CD4-positive, alpha-beta memory T cell (primary cell): ENCODE measurements around the gene ANKRD45. TPM values are rescaled to one million over a fixed set of nuclear protein-coding genes. Genes with fewer than 3 reads are reported as not detected.
"Not testable (repeated sequence)": the region's sequence is repeated elsewhere in the genome, so short reads cannot be mapped to it uniquely, and the experiment has no call there.

Experiments
- CTCF ChIA-PET: fragments of 350-600 bp; sonication (Branson Sonifier 250); formaldehyde crosslinking; loops from one replicate; lab custom pipeline; 2021; ENCODE audit warnings: inconsistent platforms; ENCODE audit not compliant: partially characterized antibody; lab: Charles Lee
- POLR2A ChIA-PET: fragments of 350-600 bp; sonication (Branson Sonifier 250); formaldehyde crosslinking; loops from one replicate; lab custom pipeline; 2021; ENCODE audit not compliant: partially characterized antibody; lab: Charles Lee
- DNase-seq, 5 donors: peaks; one replicate each; pipeline versions ENCODE4 v3.0.0 to v3.0.0-alpha.2; 2020 to 2022; ENCODE audit warnings: mixed read lengths in 1 of 5
- H3K27ac ChIP-seq: one replicate; pipeline ENCODE4 v1.7.0; 2013; ENCODE audit warnings: low read depth, low read length
- H3K27me3 ChIP-seq: 2 replicates; pipeline ENCODE4 v1.7.0; 2013; ENCODE audit warnings: mild to moderate bottlenecking, low read length, moderate library complexity; ENCODE audit not compliant: insufficient read depth
- H3K36me3 ChIP-seq: 2 replicates; pipeline ENCODE4 v1.7.0; 2013; ENCODE audit warnings: mild to moderate bottlenecking, low read length, moderate library complexity; ENCODE audit not compliant: insufficient read depth
- H3K4me1 ChIP-seq: 2 replicates; pipeline ENCODE4 v1.7.0; 2013; ENCODE audit warnings: mild to moderate bottlenecking, low read length, moderate library complexity; ENCODE audit not compliant: insufficient read depth
- H3K4me3 ChIP-seq, 2 donors: one replicate each; pipeline ENCODE4 v1.7.0; 2013; ENCODE audit warnings: low read length in 2 of 2, mild to moderate bottlenecking in 1 of 2
- H3K9me3 ChIP-seq, 2 donors: one replicate each; pipeline ENCODE4 v1.7.0; 2013; ENCODE audit warnings: low read length in 2 of 2, control low read depth in 1 of 2; ENCODE audit not compliant: control insufficient read depth in 1 of 2
- H3K27ac Mint-ChIP-seq, 7 donors: one replicate each; pipeline ENCODE4 v1.8.0; 2020 to 2021; ENCODE audit warnings: mixed read lengths in 7 of 7, mild to moderate bottlenecking in 6 of 7, inconsistent platforms in 3 of 7, moderate library complexity in 3 of 7
- H3K27me3 Mint-ChIP-seq, 2 donors: one replicate each; pipeline ENCODE4 v1.8.0; 2020 to 2021; ENCODE audit warnings: mixed read lengths in 2 of 2
- H3K36me3 Mint-ChIP-seq, 2 donors: one replicate each; pipeline ENCODE4 v1.8.0; 2020 to 2021; ENCODE audit warnings: mixed read lengths in 2 of 2, inconsistent platforms in 1 of 2, mild to moderate bottlenecking in 1 of 2
- H3K4me1 Mint-ChIP-seq, 4 donors: one replicate each; pipeline ENCODE4 v1.8.0; 2020 to 2021; ENCODE audit warnings: mixed read lengths in 4 of 4, mild to moderate bottlenecking in 1 of 4
- H3K4me3 Mint-ChIP-seq, 8 donors: one replicate each; pipeline ENCODE4 v1.8.0; 2020 to 2021; ENCODE audit warnings: mixed read lengths in 8 of 8, mild to moderate bottlenecking in 7 of 8, moderate library complexity in 6 of 8, inconsistent platforms in 3 of 8
- H3K9me3 Mint-ChIP-seq, 8 donors: one replicate each; pipeline ENCODE4 v1.8.0; 2020 to 2021; ENCODE audit warnings: mixed read lengths in 8 of 8, mild to moderate bottlenecking in 5 of 8, inconsistent platforms in 3 of 8, moderate library complexity in 1 of 8
- intact Hi-C: fragments of 100-400 bp; cut with micrococcal nuclease; formaldehyde crosslinking; loops from one replicate; pipeline ENCODE4 v1.15.1; 2023
- polyA plus RNA-seq, 2 donors: library from polyadenylated mRNA; unstranded; fragments of 300-500 nt; fragmentation: Illumina TruSeq; gene quantifications; one replicate each; pipeline ENCODE4 v1.2.3, GENCODE V29; 2021
- total RNA-seq, 2 experiments: library from RNA; stranded (reverse); gene quantifications; one replicate each; pipeline ENCODE4 v1.2.3, GENCODE V29; 2021

Gene ANKRD45
- total and polyA plus RNA-seq, 4 experiments from 2014 or later = not detected

DNA sequence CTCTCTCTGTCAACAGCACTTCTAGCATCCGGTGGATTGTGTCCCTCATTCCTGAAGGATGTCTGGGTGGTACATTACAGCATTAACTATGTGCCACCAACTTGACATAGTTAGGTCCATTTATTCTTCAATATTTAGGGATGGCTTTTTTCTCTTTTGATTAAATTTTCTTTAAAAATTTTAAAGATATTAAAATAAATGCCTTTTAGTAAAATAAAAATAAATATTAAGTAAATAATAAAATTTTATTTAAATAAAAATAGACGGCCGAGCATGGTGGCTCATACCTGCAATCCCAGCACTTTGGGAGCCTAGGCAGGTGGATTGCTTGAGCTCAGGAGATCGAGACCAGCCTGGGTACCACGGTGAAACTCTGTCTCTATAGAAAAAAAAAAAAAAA is 35.5 kb upstream of the ANKRD45 start:
- Mint-ChIP-seq H3K9me3 (peaks cover 0 to 6% (median 0%) of the 10 kb centered on the region in 8 donors), H3K27ac (no peak overlapping the region), H3K4me1 (no peaks in the 10 kb centered on the region), H3K27me3 (peaks cover 10 to 13% of the 10 kb centered on the region in 2 donors), H3K36me3 (no peaks in the 10 kb centered on the region), H3K4me3 (no peak overlapping the region)
- Histone ChIP-seq H3K27me3 (peaks cover 7% of the 10 kb centered on the region), H3K4me3 (no peak overlapping the region), H3K4me1 (no peaks in the 10 kb centered on the region), H3K9me3 (no peaks in the 10 kb centered on the region), H3K36me3 (no peaks in the 10 kb centered on the region), H3K27ac (no peak overlapping the region)
- POLR2A ChIA-PET = interaction anchor here (1.5 kb wide), 1 partner anchor 10 kb away, joined by 3 read pairs; the partner anchor contains the start of gene KLHL20
- DNase-seq = no peak
- intact Hi-C loops = no loop called here
- CTCF ChIA-PET = interaction anchor here (0.7 kb wide), 1 partner anchor 10 kb away, joined by 3 read pairs; the partner anchor contains the start of gene KLHL20

- no peaks in the 10 kb centered on the region for H3K36me3 ChIP-seq
- ChIA-PET POLR2A (no interaction called here), CTCF (no interaction called here)
- Mint-ChIP-seq H3K27ac (no peak overlapping the region), H3K27me3 (peaks cover 14 to 16% of the 10 kb centered on the region in 2 donors), H3K4me3 (no peak overlapping the region), H3K9me3 (peaks cover 0 to 6% (median 1%) of the 10 kb centered on the region in 8 donors), H3K36me3 (no peaks in the 10 kb centered on the region), H3K4me1 (no peaks in the 10 kb centered on the region)
- no peak for DNase-seq
- no peaks in the 10 kb centered on the region for H3K9me3 ChIP-seq
- no peak overlapping the region for H3K27ac ChIP-seq
- no peaks in the 10 kb centered on the region for H3K4me1 ChIP-seq
- H3K4me3 ChIP-seq = no peak overlapping the region
- H3K27me3 ChIP-seq = no peaks in the 10 kb centered on the region
- intact Hi-C loops = no loop called here
These were observed 33.1 kb upstream of the ANKRD45 start for GRCh38 chr1:173702736-173703135.

- H3K27me3 ChIP-seq, H3K4me3 ChIP-seq, H3K4me3 Mint-ChIP-seq, H3K4me1 ChIP-seq, DNase-seq, H3K4me1 Mint-ChIP-seq, H3K9me3 ChIP-seq, H3K36me3 ChIP-seq, H3K36me3 Mint-ChIP-seq, H3K27ac ChIP-seq, POLR2A ChIA-PET, intact Hi-C loops, CTCF ChIA-PET, H3K27ac Mint-ChIP-seq: not testable (repeated sequence)
- Mint-ChIP-seq H3K9me3 (peaks cover 0 to 10% (median 2%) of the 10 kb centered on the region in 8 donors), H3K27me3 (peaks cover 17 to 25% of the 10 kb centered on the region in 2 donors)
These were observed 31.6 kb upstream of the ANKRD45 start for GRCh38 chr1:173701299-173701698.

GRCh38 chr1:173693238-173693637 is 23.6 kb upstream of the ANKRD45 start:
- Histone ChIP-seq H3K4me1 (no peaks in the 10 kb centered on the region), H3K36me3 (no peaks in the 10 kb centered on the region), H3K27me3 (peaks cover 6% of the 10 kb centered on the region), H3K9me3 (no peaks in the 10 kb centered on the region), H3K27ac (no peak overlapping the region), H3K4me3 (no peak overlapping the region)
- Mint-ChIP-seq H3K36me3 (no peaks in the 10 kb centered on the region), H3K27ac (no peak overlapping the region), H3K4me1 (peaks cover 0 to 12% (median 7%) of the 10 kb centered on the region in 4 donors), H3K27me3 (peaks cover 11 to 41% of the 10 kb centered on the region in 2 donors), H3K4me3 (no peak overlapping the region), H3K9me3 (peaks cover 0 to 6% (median 0%) of the 10 kb centered on the region in 8 donors)
- no peak for DNase-seq
- intact Hi-C loops = no loop called here
- ChIA-PET POLR2A (no interaction called here), CTCF (interaction anchor here (1.2 kb wide), 1 partner anchor 11 kb away, joined by 3 read pairs; no protein-coding TSS in a partner anchor)

GRCh38 chr1:173688300-173688699 is 18.6 kb upstream of the ANKRD45 start:
- H3K9me3 ChIP-seq = no peaks in the 10 kb centered on the region
- H3K36me3 ChIP-seq = no peaks in the 10 kb centered on the region
- Mint-ChIP-seq H3K27me3 (peaks cover 0 to 14% of the 10 kb centered on the region in 2 donors), H3K36me3 (no peaks in the 10 kb centered on the region), H3K9me3 (no peaks in the 10 kb centered on the region), H3K27ac (peak overlapping the region in 4 of 7 donors; percentile 39 to 72 (median 57)), H3K4me1 (peaks cover 2 to 15% (median 8%) of the 10 kb centered on the region in 4 donors), H3K4me3 (peak overlapping the region in 1 of 8 donors; percentile 57)
- H3K4me3 ChIP-seq = no peak overlapping the region
- DNase-seq = no peak
- CTCF ChIA-PET = no interaction called here
- H3K27ac ChIP-seq = no peak overlapping the region
- intact Hi-C loops = no loop called here
- no peaks in the 10 kb centered on the region for H3K4me1 ChIP-seq
- H3K27me3 ChIP-seq = no peaks in the 10 kb centered on the region
- POLR2A ChIA-PET = no interaction called here

DNA sequence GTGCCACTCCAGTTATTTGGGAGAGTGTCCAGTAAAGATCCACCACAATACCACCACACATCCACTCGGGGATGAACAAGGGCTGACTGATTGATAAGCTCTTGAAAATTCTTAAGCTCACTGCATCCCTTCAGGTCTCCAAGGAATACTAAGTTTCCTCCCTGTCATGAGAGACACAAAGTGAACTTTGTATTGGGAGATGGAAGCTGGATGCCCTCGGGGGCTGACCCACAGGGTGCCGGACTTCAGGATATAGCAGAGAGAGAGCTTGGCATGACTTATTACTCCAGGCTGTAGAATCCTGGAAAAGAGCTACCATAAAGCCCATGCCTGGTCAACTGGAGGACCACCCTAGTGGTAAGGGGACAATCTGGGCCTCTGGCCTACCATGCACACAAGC is 15.5 kb upstream of the ANKRD45 start:
- H3K27ac Mint-ChIP-seq, CTCF ChIA-PET, H3K27me3 ChIP-seq, H3K4me3 ChIP-seq, H3K9me3 Mint-ChIP-seq, POLR2A ChIA-PET, H3K36me3 ChIP-seq, H3K27me3 Mint-ChIP-seq, H3K36me3 Mint-ChIP-seq, H3K4me3 Mint-ChIP-seq, H3K27ac ChIP-seq, DNase-seq, H3K4me1 ChIP-seq, H3K9me3 ChIP-seq, intact Hi-C loops: not testable (repeated sequence)
- H3K4me1 Mint-ChIP-seq = peaks cover 2 to 15% (median 8%) of the 10 kb centered on the region in 4 donors

DNA sequence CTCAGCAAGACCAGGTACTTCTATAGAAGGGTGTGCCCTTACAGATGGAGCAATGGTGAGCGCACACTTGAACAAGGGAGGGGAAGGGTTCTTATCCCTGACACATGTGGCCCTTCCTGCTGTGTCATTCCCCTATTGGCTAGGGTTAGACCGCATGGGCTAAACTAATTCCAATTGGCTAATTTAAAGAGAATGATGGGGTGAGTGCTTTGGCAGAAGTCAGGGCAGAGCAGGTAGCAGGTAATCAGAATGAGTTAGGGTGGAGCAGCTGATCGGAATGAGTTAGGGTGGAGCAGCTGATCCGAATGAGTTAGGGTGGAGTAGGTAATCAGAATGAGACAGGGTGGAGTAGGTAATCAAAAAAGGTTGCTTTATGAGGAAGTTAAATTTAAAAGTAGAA is 14.2 kb upstream of the ANKRD45 start:
- H3K27ac ChIP-seq, H3K27me3 Mint-ChIP-seq, H3K9me3 Mint-ChIP-seq, H3K4me3 ChIP-seq, POLR2A ChIA-PET, DNase-seq, H3K4me1 ChIP-seq, H3K27me3 ChIP-seq, H3K27ac Mint-ChIP-seq, intact Hi-C loops, H3K4me1 Mint-ChIP-seq, CTCF ChIA-PET, H3K36me3 Mint-ChIP-seq, H3K9me3 ChIP-seq, H3K36me3 ChIP-seq, H3K4me3 Mint-ChIP-seq: not testable (repeated sequence)
